A673 (cell line): ENCODE results near the gene CDH4. TPM values are rescaled to one million over a fixed set of nuclear protein-coding genes. Genes with fewer than 3 reads are reported as not detected.

Experiments used
- BruUV-seq: library from RNA; stranded (reverse); fragments of 400-500 nt; replicated peaks from 2 replicates; lab custom pipeline; 2021; lab: Mats Ljungman, UMichigan
- CTCF ChIA-PET: fragments of 300-600 bp; sonication (Branson Sonifier 250); formaldehyde crosslinking; loops from one replicate; lab custom pipeline; 2022; ENCODE audit warnings: antibody characterized with exemption; lab: Charles Lee
- POLR2A ChIA-PET: fragments of 300-600 bp; sonication (Branson Sonifier 250); formaldehyde crosslinking; loops from one replicate; lab custom pipeline; 2022; ENCODE audit warnings: antibody characterized with exemption; ENCODE audit not compliant: low non-redundant PET; lab: Charles Lee
- DNase-seq: peaks from one replicate; pipeline ENCODE4 v3.0.0-alpha.2; 2015; ENCODE audit warnings: low spot score
- H3K27ac ChIP-seq: fragments of 200-600 bp; sonication (generic); 2 replicates; pipeline ENCODE4 v1.5.1; 2016; ENCODE audit warnings: mixed run types, low read depth, mild to moderate bottlenecking, mixed read lengths, antibody characterized with exemption, low read length; ENCODE audit not compliant: poor library complexity, severe bottlenecking
- H3K27me3 ChIP-seq: fragments of 200-600 bp; sonication (generic); replicated peaks from 2 replicates; pipeline ENCODE4 v1.6.1; 2017; ENCODE audit warnings: mixed run types, low read depth, mild to moderate bottlenecking, mixed read lengths, antibody characterized with exemption, low read length; ENCODE audit not compliant: insufficient read depth, poor library complexity
- H3K36me3 ChIP-seq: fragments of 200-600 bp; sonication (generic); 2 replicates; pipeline ENCODE4 v1.6.1; 2016; ENCODE audit warnings: mixed run types, mild to moderate bottlenecking, mixed read lengths, antibody characterized with exemption, low read length; ENCODE audit not compliant: insufficient read depth, poor library complexity, severe bottlenecking
- H3K4me1 ChIP-seq: fragments of 200-600 bp; sonication (generic); 2 replicates; pipeline ENCODE4 v1.6.1; 2017; ENCODE audit warnings: mixed run types, mild to moderate bottlenecking, mixed read lengths, antibody characterized with exemption, low read length; ENCODE audit not compliant: insufficient read depth, poor library complexity, severe bottlenecking
- H3K4me3 ChIP-seq: fragments of 200-600 bp; sonication (generic); 2 replicates; pipeline ENCODE4 v1.5.1; 2016; ENCODE audit warnings: low read depth, mixed run types, mild to moderate bottlenecking, mixed read lengths, low read length; ENCODE audit not compliant: poor library complexity, severe bottlenecking
- H3K9me3 ChIP-seq: fragments of 200-600 bp; sonication (generic); 2 replicates; pipeline ENCODE4 v1.6.1; 2016; ENCODE audit warnings: mixed run types, low read depth, mild to moderate bottlenecking, mixed read lengths, antibody characterized with exemption, low read length; ENCODE audit not compliant: poor library complexity, severe bottlenecking
- CTCF ChIP-seq: fragments of 300-800, 200-600 bp; sonication (generic); conservative IDR thresholded peaks from 2 replicates; pipeline ENCODE4 v1.5.1; 2017; ENCODE audit warnings: low read depth, mild to moderate bottlenecking, antibody characterized with exemption, low read length, moderate library complexity, mixed read lengths
- EZH2 ChIP-seq: fragments of 200-600 bp; sonication (generic); IDR thresholded peaks from 2 replicates; pipeline ENCODE4 v1.6.1; 2017; ENCODE audit warnings: borderline replicate concordance, low read depth, mild to moderate bottlenecking, mixed read lengths, antibody characterized with exemption, low read length; ENCODE audit not compliant: poor library complexity, severe bottlenecking
- intact Hi-C: fragments of 100-400 bp; cut with micrococcal nuclease; formaldehyde crosslinking; loops from one replicate; pipeline ENCODE4 v1.10.0; 2022; ENCODE audit not compliant: unreplicated experiment
- total RNA-seq: library from RNA; stranded (reverse); gene quantifications from 2 replicates; pipeline ENCODE4 v1.2.3, GENCODE V29; 2021

CDH4 gene
- total RNA-seq, 1 experiment from 2014 or later: 8.3 TPM

GRCh38 chr20:61734733-61735502, 482.9 kb downstream of the CDH4 start:
- Histone ChIP-seq H3K4me1 (peaks cover 2% of the 10 kb centered on the region), H3K36me3 (no peaks in the 10 kb centered on the region), H3K9me3 (no peaks in the 10 kb centered on the region), H3K4me3 (no peak overlapping the region), H3K27me3 (peaks cover 31% of the 10 kb centered on the region), H3K27ac (no peak overlapping the region)
- no TSS peak for BruUV-seq
- DNase-seq: no peak
- intact Hi-C loops: no loop called here
- POLR2A ChIA-PET: no interaction called here
- CTCF ChIA-PET: no interaction called here
- no peak for TF ChIP-seq CTCF
- no peak for TF ChIP-seq EZH2

- ChIA-PET CTCF (no interaction called here), POLR2A (no interaction called here)
- Histone ChIP-seq H3K4me1 (no peaks in the 10 kb centered on the region), H3K4me3 (no peak overlapping the region), H3K27ac (no peak overlapping the region), H3K36me3 (no peaks in the 10 kb centered on the region), H3K27me3 (peaks cover 32% of the 10 kb centered on the region), H3K9me3 (no peaks in the 10 kb centered on the region)
- no peak for DNase-seq
- no TSS peak for BruUV-seq
- no peak for TF ChIP-seq CTCF
- no peak for TF ChIP-seq EZH2
- intact Hi-C loops: no loop called here
Observed at GRCh38 chr20:61735503-61735785, 483.4 kb downstream of the CDH4 start.

GRCh38 chr20:61736001-61736635, 484.1 kb downstream of the CDH4 start:
- BruUV-seq: no TSS peak
- Histone ChIP-seq H3K27me3 (peaks cover 34% of the 10 kb centered on the region), H3K9me3 (no peaks in the 10 kb centered on the region), H3K36me3 (no peaks in the 10 kb centered on the region), H3K4me3 (no peak overlapping the region), H3K4me1 (no peaks in the 10 kb centered on the region), H3K27ac (no peak overlapping the region)
- POLR2A ChIA-PET: no interaction called here
- DNase-seq: no peak
- no peak for TF ChIP-seq CTCF
- no peak for TF ChIP-seq EZH2
- intact Hi-C loops: no loop called here
- CTCF ChIA-PET: no interaction called here
